C4-2B (cell line): ENCODE data around the gene FCGR1A.
"Not testable (repeated sequence)": the region's sequence is repeated elsewhere in the genome, so short reads cannot be mapped to it uniquely, and the experiment has no call there.

Experiments
- H3K27ac ChIP-seq: fragments of 450-650 bp; 2 replicates; pipeline ENCODE4 v1.5.1; 2017
- CTCF ChIP-seq: fragments of 450-650 bp; conservative IDR thresholded peaks from 2 replicates; pipeline ENCODE4 v1.5.1; 2017; ENCODE audit warnings: mild to moderate bottlenecking

The FCGR1A gene

GRCh38 chr1:149778313-149778712 is 4.2 kb upstream of the FCGR1A start:
- H3K27ac ChIP-seq: not testable (repeated sequence)

- H3K27ac ChIP-seq: not testable (repeated sequence)
Observed at GRCh38 chr1:149781413-149781984, 995 bp upstream of the FCGR1A start.

GRCh38 chr1:149783289-149783688 is 795 bp downstream of the FCGR1A start:
- not testable (repeated sequence) for H3K27ac ChIP-seq

- not testable (repeated sequence) for H3K27ac ChIP-seq
Observed at GRCh38 chr1:149783868-149784267, 1.4 kb downstream of the FCGR1A start.

- not testable (repeated sequence) for H3K27ac ChIP-seq
Observed at GRCh38 chr1:149787688-149788451, 5.4 kb downstream of the FCGR1A start.

- H3K27ac ChIP-seq: peak overlapping the region; percentile 60
Observed at GRCh38 chr1:149792502-149792901, 10.0 kb downstream of the FCGR1A start.

- peak overlapping the region; percentile 60 for H3K27ac ChIP-seq
Observed at GRCh38 chr1:149792912-149793515, 10.5 kb downstream of the FCGR1A start.

GRCh38 chr1:149793885-149794284 is 11.4 kb downstream of the FCGR1A start:
- not testable (repeated sequence) for H3K27ac ChIP-seq

More at GRCh38 chr1:149792912-149793515, 10.5 kb downstream of the FCGR1A start:
- peak; percentile 69 for TF ChIP-seq CTCF

- not testable (repeated sequence) for H3K27ac ChIP-seq
Observed at GRCh38 chr1:149801628-149802027, 19.1 kb downstream of the FCGR1A start.

- not testable (repeated sequence) for H3K27ac ChIP-seq
Observed at GRCh38 chr1:149804417-149805080, 22.1 kb downstream of the FCGR1A start.

GRCh38 chr1:149810697-149811405 is 28.4 kb downstream of the FCGR1A start:
- H3K27ac ChIP-seq: peak overlapping the region; percentile 92

GRCh38 chr1:149811514-149811889 is 29.0 kb downstream of the FCGR1A start:
- peak overlapping the region; percentile 92 for H3K27ac ChIP-seq

- H3K27ac ChIP-seq: peak overlapping the region; percentile 95
Observed at GRCh38 chr1:149811890-149812829, 29.7 kb downstream of the FCGR1A start.

GRCh38 chr1:149812893-149813801 is 30.7 kb downstream of the FCGR1A start:
- H3K27ac ChIP-seq: peak overlapping the region; percentile 95

GRCh38 chr1:149820387-149820786 is 37.9 kb downstream of the FCGR1A start:
- not testable (repeated sequence) for H3K27ac ChIP-seq

GRCh38 chr1:149826555-149826954 is 44.1 kb downstream of the FCGR1A start:
- H3K27ac ChIP-seq: not testable (repeated sequence)

- H3K27ac ChIP-seq: not testable (repeated sequence)
Observed at GRCh38 chr1:149831764-149832315, 49.3 kb downstream of the FCGR1A start.
